Naive thymus-derived CD4-positive, alpha-beta T cell (primary cell): ENCODE results near the gene GADD45GIP1. TPM values are rescaled to one million over a fixed set of nuclear protein-coding genes. Genes with fewer than 3 reads are reported as not detected.

Experiments used
- ATAC-seq: fragments of 150-1000 bp; cut with Tn5 transposase; 2 replicates; pipeline ENCODE4 v1.10.0; 2021; ENCODE audit warnings: mild to moderate bottlenecking, moderate library complexity
- CTCF ChIA-PET: fragments of 350-600 bp; sonication (Branson Sonifier 250); formaldehyde crosslinking; loops from one replicate; lab custom pipeline; 2021; ENCODE audit warnings: antibody characterized with exemption; lab: Charles Lee
- POLR2A ChIA-PET: fragments of 350-600 bp; sonication (Branson Sonifier 250); formaldehyde crosslinking; loops from one replicate; lab custom pipeline; 2021; ENCODE audit warnings: antibody characterized with exemption, inconsistent platforms; lab: Charles Lee
- DNase-seq, 9 donors: peaks; one replicate each; pipeline versions ENCODE4 v3.0.0 to v3.0.0-alpha.2; 2020 to 2022; ENCODE audit warnings: mixed read lengths in 1 of 9
- H3K27ac ChIP-seq: one replicate; pipeline ENCODE4 v1.7.0; 2013; ENCODE audit warnings: mild to moderate bottlenecking, low read depth, low read length, moderate library complexity
- H3K27me3 ChIP-seq, 2 donors: one replicate each; pipeline ENCODE4 v1.7.0; 2013; ENCODE audit warnings: low read length in 2 of 2, mild to moderate bottlenecking in 2 of 2, moderate library complexity in 2 of 2; ENCODE audit not compliant: control insufficient read depth in 2 of 2, insufficient read depth in 2 of 2
- H3K36me3 ChIP-seq, 3 experiments: 1 replicate in 2 of 3; 2 replicates in 1 of 3; pipeline ENCODE4 v1.7.0; 2013; ENCODE audit warnings: low read length in 3 of 3, mild to moderate bottlenecking in 3 of 3, moderate library complexity in 1 of 3; ENCODE audit not compliant: insufficient read depth in 3 of 3, control insufficient read depth in 2 of 3
- H3K4me1 ChIP-seq, 2 donors: one replicate each; pipeline ENCODE4 v1.7.0; 2013; ENCODE audit warnings: low read length in 2 of 2, mild to moderate bottlenecking in 2 of 2, moderate library complexity in 1 of 2; ENCODE audit not compliant: control insufficient read depth in 2 of 2, insufficient read depth in 2 of 2
- H3K4me3 ChIP-seq: 2 replicates; pipeline ENCODE4 v1.7.0; 2013; ENCODE audit warnings: mild to moderate bottlenecking, low read length
- H3K9me3 ChIP-seq, 3 experiments: 1 replicate in 2 of 3; 2 replicates in 1 of 3; pipeline ENCODE4 v1.7.0; 2013; ENCODE audit warnings: low read length in 3 of 3; ENCODE audit not compliant: control insufficient read depth in 2 of 3
- H3K27ac Mint-ChIP-seq, 9 donors: one replicate each; pipeline ENCODE4 v1.8.0; 2020 to 2022; ENCODE audit warnings: mixed read lengths in 9 of 9, mild to moderate bottlenecking in 8 of 9, moderate library complexity in 5 of 9, inconsistent platforms in 2 of 9
- H3K27me3 Mint-ChIP-seq, 5 donors: one replicate each; pipeline ENCODE4 v1.8.0; 2021 to 2022; ENCODE audit warnings: mixed read lengths in 5 of 5, mild to moderate bottlenecking in 1 of 5
- H3K36me3 Mint-ChIP-seq, 5 donors: one replicate each; pipeline ENCODE4 v1.8.0; 2020 to 2022; ENCODE audit warnings: mixed read lengths in 5 of 5, mild to moderate bottlenecking in 3 of 5, inconsistent platforms in 1 of 5
- H3K4me1 Mint-ChIP-seq, 7 donors: one replicate each; pipeline ENCODE4 v1.8.0; 2020 to 2022; ENCODE audit warnings: mixed read lengths in 7 of 7, mild to moderate bottlenecking in 3 of 7, inconsistent platforms in 1 of 7
- H3K4me3 Mint-ChIP-seq, 10 donors: one replicate each; pipeline ENCODE4 v1.8.0; 2020 to 2022; ENCODE audit warnings: mild to moderate bottlenecking in 10 of 10, mixed read lengths in 10 of 10, moderate library complexity in 6 of 10, inconsistent platforms in 2 of 10
- H3K9me3 Mint-ChIP-seq, 11 donors: one replicate each; pipeline ENCODE4 v1.8.0; 2020 to 2022; ENCODE audit warnings: mixed read lengths in 11 of 11, mild to moderate bottlenecking in 4 of 11, inconsistent platforms in 1 of 11, moderate library complexity in 1 of 11
- intact Hi-C, 2 donors: fragments of 100-400 bp; cut with micrococcal nuclease; formaldehyde crosslinking; loops; one replicate each; pipeline ENCODE4 v1.15.1; 2023
- polyA plus RNA-seq, 2 donors: library from polyadenylated mRNA; unstranded; fragments of 300-500 nt; fragmentation: Illumina TruSeq; gene quantifications; one replicate each; pipeline ENCODE4 v1.2.3, GENCODE V29; 2021
- total RNA-seq, 6 experiments: library from RNA in 5 of 6; stranded (reverse) in 5 of 6; gene quantifications; 1 replicate in 5 of 6; 2 replicates in 1 of 6; pipeline ENCODE4 v1.2.3 and lab custom pipeline; 2021 to 2026

Gene GADD45GIP1
- total and polyA plus RNA-seq, 7 experiments from 2014 or later, result 8.5 to 60.3 (median 14.2) TPM

- ATAC-seq (peak; percentile 63), DNase-seq (no peak)
- no peaks in the 10 kb centered on the region for H3K9me3 ChIP-seq
- no peak overlapping the region for H3K4me3 ChIP-seq
- intact Hi-C loops, result no loop called here
- Mint-ChIP-seq H3K9me3 (peaks cover 0 to 1% (median 0%) of the 10 kb centered on the region in 11 donors), H3K4me1 (peaks cover 0 to 9% (median 0%) of the 10 kb centered on the region in 7 donors), H3K27ac (peak overlapping the region in 3 of 9 donors; percentile 22 to 54 (median 34)), H3K36me3 (no peaks in the 10 kb centered on the region), H3K4me3 (peak overlapping the region in 1 of 10 donors; percentile 39), H3K27me3 (peaks cover 0 to 5% (median 0%) of the 10 kb centered on the region in 5 donors)
- ChIA-PET CTCF (interaction anchor here (0.8 to 1.6 kb wide), 5 partner anchors 8 to 108 kb away, joined by 3 to 7 read pairs (median 4); no protein-coding TSS in a partner anchor), POLR2A (no interaction called here)
- no peak overlapping the region for H3K27ac ChIP-seq
- H3K27me3 ChIP-seq, result no peaks in the 10 kb centered on the region
- H3K36me3 ChIP-seq, result no peaks in the 10 kb centered on the region
- H3K4me1 ChIP-seq, result peaks cover 6 to 16% of the 10 kb centered on the region in 2 donors
Measured at GRCh38 chr19:12985049-12985776, 28.2 kb upstream of the GADD45GIP1 start.

GRCh38 chr19:12984683-12985048 is 27.6 kb upstream of the GADD45GIP1 start:
- DNase-seq, result no peak
- intact Hi-C loops, result no loop called here
- Mint-ChIP-seq H3K4me3 (no peak overlapping the region), H3K36me3 (no peaks in the 10 kb centered on the region), H3K4me1 (peaks cover 0 to 9% (median 0%) of the 10 kb centered on the region in 7 donors), H3K9me3 (peaks cover 0 to 1% (median 0%) of the 10 kb centered on the region in 11 donors), H3K27ac (peak overlapping the region in 1 of 9 donors; percentile 22), H3K27me3 (peaks cover 0 to 8% (median 0%) of the 10 kb centered on the region in 5 donors)
- H3K27me3 ChIP-seq, result no peaks in the 10 kb centered on the region
- H3K27ac ChIP-seq, result no peak overlapping the region
- ATAC-seq, result no peak
- no peaks in the 10 kb centered on the region for H3K9me3 ChIP-seq
- no peaks in the 10 kb centered on the region for H3K36me3 ChIP-seq
- POLR2A ChIA-PET, result no interaction called here
- peaks cover 6 to 16% of the 10 kb centered on the region in 2 donors for H3K4me1 ChIP-seq
- no peak overlapping the region for H3K4me3 ChIP-seq
- CTCF ChIA-PET, result interaction anchor here (0.8 to 1.6 kb wide), 4 partner anchors 9 to 109 kb away, joined by 3 to 5 read pairs (median 3); no protein-coding TSS in a partner anchor

- ATAC-seq (no peak), DNase-seq (no peak)
- Histone ChIP-seq H3K4me3 (no peak overlapping the region), H3K27me3 (no peaks in the 10 kb centered on the region), H3K36me3 (no peaks in the 10 kb centered on the region), H3K9me3 (no peaks in the 10 kb centered on the region), H3K27ac (no peak overlapping the region), H3K4me1 (peaks cover 6 to 16% of the 10 kb centered on the region in 2 donors)
- POLR2A ChIA-PET, result no interaction called here
- intact Hi-C loops, result no loop called here
- Mint-ChIP-seq H3K36me3 (no peaks in the 10 kb centered on the region), H3K9me3 (peaks cover 0 to 1% (median 0%) of the 10 kb centered on the region in 11 donors), H3K27me3 (peaks cover 0 to 8% (median 0%) of the 10 kb centered on the region in 5 donors), H3K4me3 (no peak overlapping the region), H3K27ac (no peak overlapping the region), H3K4me1 (peaks cover 0 to 9% (median 0%) of the 10 kb centered on the region in 7 donors)
- CTCF ChIA-PET, result interaction anchor here (0.6 to 1.4 kb wide), 5 partner anchors 9 to 78 kb away, joined by 3 to 5 read pairs (median 3); no protein-coding TSS in a partner anchor
Measured at GRCh38 chr19:12984143-12984627, 27.2 kb upstream of the GADD45GIP1 start.

- Histone ChIP-seq H3K4me1 (peaks cover 6 to 16% of the 10 kb centered on the region in 2 donors), H3K9me3 (no peaks in the 10 kb centered on the region), H3K4me3 (no peak overlapping the region), H3K27me3 (no peaks in the 10 kb centered on the region), H3K27ac (peak overlapping the region; percentile 32), H3K36me3 (no peaks in the 10 kb centered on the region)
- POLR2A ChIA-PET, result no interaction called here
- H3K9me3 Mint-ChIP-seq, result peaks cover 0 to 1% (median 0%) of the 10 kb centered on the region in 11 donors
- ATAC-seq (peak; percentile 94), DNase-seq (peak; percentile 72 to 93 (median 84))
- H3K27ac Mint-ChIP-seq, result no peak overlapping the region
- CTCF ChIA-PET, result interaction anchor here (0.6 to 1.4 kb wide), 4 partner anchors 10 to 74 kb away, joined by 3 to 5 read pairs (median 3); no protein-coding TSS in a partner anchor
- H3K36me3 Mint-ChIP-seq, result no peaks in the 10 kb centered on the region
- intact Hi-C loops, result loop anchor here (1.0 to 2.0 kb wide), 4 partner anchors 47 to 110 kb away; no protein-coding TSS in a partner anchor
- peaks cover 0 to 9% (median 0%) of the 10 kb centered on the region in 7 donors for H3K4me1 Mint-ChIP-seq
- H3K4me3 Mint-ChIP-seq, result no peak overlapping the region
- H3K27me3 Mint-ChIP-seq, result peaks cover 0 to 11% (median 0%) of the 10 kb centered on the region in 5 donors
Measured at GRCh38 chr19:12983542-12984142, 26.6 kb upstream of the GADD45GIP1 start.

- ChIA-PET POLR2A (interaction anchor here (1.1 kb wide), 1 partner anchor 113 kb away, joined by 3 read pairs; no protein-coding TSS in a partner anchor), CTCF (interaction anchor here (1.0 kb wide), 1 partner anchor 74 kb away, joined by 3 read pairs; no protein-coding TSS in a partner anchor)
- peaks cover 6 to 16% of the 10 kb centered on the region in 2 donors for H3K4me1 ChIP-seq
- Mint-ChIP-seq H3K27me3 (peaks cover 0 to 13% (median 2%) of the 10 kb centered on the region in 5 donors), H3K36me3 (no peaks in the 10 kb centered on the region), H3K27ac (no peak overlapping the region), H3K4me3 (no peak overlapping the region), H3K4me1 (peaks cover 0 to 9% (median 0%) of the 10 kb centered on the region in 7 donors), H3K9me3 (peaks cover 0 to 2% (median 0%) of the 10 kb centered on the region in 11 donors)
- no peaks in the 10 kb centered on the region for H3K9me3 ChIP-seq
- intact Hi-C loops, result loop anchor here (1.0 to 2.0 kb wide), 4 partner anchors 48 to 110 kb away; no protein-coding TSS in a partner anchor
- H3K36me3 ChIP-seq, result no peaks in the 10 kb centered on the region
- ATAC-seq (no peak), DNase-seq (no peak)
- H3K27ac ChIP-seq, result peak overlapping the region; percentile 32
- no peak overlapping the region for H3K4me3 ChIP-seq
- H3K27me3 ChIP-seq, result no peaks in the 10 kb centered on the region
Measured at GRCh38 chr19:12983091-12983490, 26.1 kb upstream of the GADD45GIP1 start.

- Histone ChIP-seq H3K27me3 (no peaks in the 10 kb centered on the region), H3K4me1 (peaks cover 6 to 19% of the 10 kb centered on the region in 2 donors), H3K9me3 (no peaks in the 10 kb centered on the region), H3K36me3 (no peaks in the 10 kb centered on the region), H3K4me3 (no peak overlapping the region), H3K27ac (no peak overlapping the region)
- ChIA-PET CTCF (no interaction called here), POLR2A (interaction anchor here (0.9 to 1.1 kb wide), 2 partner anchors 113 to 169 kb away, joined by 3 read pairs; no protein-coding TSS in a partner anchor)
- intact Hi-C loops, result loop anchor here (1.0 to 2.0 kb wide), 4 partner anchors 48 to 111 kb away; no protein-coding TSS in a partner anchor
- Mint-ChIP-seq H3K27me3 (peaks cover 2 to 17% (median 6%) of the 10 kb centered on the region in 5 donors), H3K36me3 (no peaks in the 10 kb centered on the region), H3K4me1 (peaks cover 2 to 13% (median 4%) of the 10 kb centered on the region in 7 donors), H3K27ac (no peak overlapping the region), H3K4me3 (no peak overlapping the region), H3K9me3 (peaks cover 0 to 2% (median 0%) of the 10 kb centered on the region in 11 donors)
- ATAC-seq, result no peak
- no peak for DNase-seq
Measured at GRCh38 chr19:12982648-12983047, 25.6 kb upstream of the GADD45GIP1 start.
